K562 (cell line): Measurements from ENCODE around the gene RDH16.

Experiments
- ASH1L ChIP-seq: fragments of 450-650 bp; IDR thresholded peaks from 2 replicates; pipeline ENCODE4 v1.6.1; 2018; ENCODE audit warnings: borderline replicate concordance, mild to moderate bottlenecking, low read depth; ENCODE audit not compliant: partially characterized antibody
- GABPB2 ChIP-seq: fragments of 250-450 bp; sonication (Bioruptor Pico); conservative IDR thresholded peaks from 2 replicates; pipeline ENCODE4 v1.5.1; 2021; ENCODE audit warnings: mild to moderate bottlenecking
- MCM2 ChIP-seq: fragments of 450-650 bp; IDR thresholded peaks from 2 replicates; pipeline ENCODE4 v1.6.1; 2017; ENCODE audit warnings: low read depth, mild to moderate bottlenecking
- POLR2B ChIP-seq: fragments of 450-650 bp; IDR thresholded peaks from 2 replicates; pipeline ENCODE4 v1.6.1; 2018; ENCODE audit warnings: low read depth; ENCODE audit not compliant: partially characterized antibody
- POU5F1 ChIP-seq: fragments of 150-350 bp; IDR thresholded peaks from 2 replicates; pipeline ENCODE4 v1.6.1; 2014; ENCODE audit warnings: borderline replicate concordance, low read length, low read depth, mild to moderate bottlenecking; ENCODE audit not compliant: partially characterized antibody
- RBM14 ChIP-seq: fragments of 200-400 bp; formaldehyde crosslinking; IDR thresholded peaks from 2 replicates; pipeline ENCODE4 v1.6.1; 2018; ENCODE audit warnings: low read depth, mild to moderate bottlenecking, low read length, moderate library complexity, borderline replicate concordance; ENCODE audit not compliant: insufficient read depth
- RCOR1 ChIP-seq, 2 experiments: IDR thresholded peaks; 2 replicates each; pipeline ENCODE4 v1.6.1; 2012; ENCODE audit warnings: low read depth in 2 of 2, low read length in 2 of 2, borderline replicate concordance in 1 of 2, improper control_type of control experiment in 1 of 2
- ZNF274 ChIP-seq: IDR thresholded peaks from 2 replicates; pipeline ENCODE4 v1.6.1; 2011; ENCODE audit warnings: low read depth, mild to moderate bottlenecking, low read length, moderate library complexity, borderline replicate concordance
- ZNF407 ChIP-seq: fragments of 450-650 bp; IDR thresholded peaks from 2 replicates; pipeline ENCODE4 v1.6.1; 2016; ENCODE audit warnings: low read depth

GRCh38 chr12:56903374-56903773 is 54.0 kb downstream of the RDH16 start:
- TF ChIP-seq GABPB2 (CRISPR knock-in tag): no peak
- TF ChIP-seq MCM2: no peak
- no peak for TF ChIP-seq POLR2B
- no peak for TF ChIP-seq ZNF407
- TF ChIP-seq ASH1L: no peak
- TF ChIP-seq ZNF274: no peak
- no peak for TF ChIP-seq POU5F1
- TF ChIP-seq RCOR1 (IDR thresholded peaks at IDR 0.05; ENCODE audit: borderline replicate concordance in 1 of 2, low read depth in 2 of 2, low read length in 2 of 2): no peak
- no peak for TF ChIP-seq RBM14
